GM12878 (cell line): ENCODE results near the gene TOM1L2. TPM values are rescaled to one million over a fixed set of nuclear protein-coding genes. Genes with fewer than 3 reads are reported as not detected.

Experiments
- CREB1 ChIP-seq: IDR thresholded peaks from 2 replicates; pipeline ENCODE4 v1.6.1; 2012; ENCODE audit warnings: low read depth, mild to moderate bottlenecking, inconsistent platforms
- ELK1 ChIP-seq: IDR thresholded peaks from 2 replicates; pipeline ENCODE4 v1.6.1; 2012; ENCODE audit warnings: low read depth, low read length, improper control_type of control experiment
- NKRF ChIP-seq: fragments of 450-650 bp; conservative IDR thresholded peaks from 2 replicates; pipeline ENCODE4 v1.6.1; 2017; ENCODE audit warnings: mild to moderate bottlenecking, moderate library complexity
- NRF1 ChIP-seq: conservative IDR thresholded peaks from 2 replicates; pipeline ENCODE4 v1.6.1; 2011; ENCODE audit warnings: mild to moderate bottlenecking, low read depth, low read length, improper control_type of control experiment
- RBBP5 ChIP-seq: fragments of 200-600 bp; sonication (generic); conservative IDR thresholded peaks from 2 replicates; pipeline ENCODE4 v1.6.1; 2016
- WRNIP1 ChIP-seq: IDR thresholded peaks from 2 replicates; pipeline ENCODE4 v1.6.1; 2011; ENCODE audit warnings: low read depth, low read length, improper control_type of control experiment, borderline replicate concordance
- ZNF622 ChIP-seq: fragments of 450-650 bp; IDR thresholded peaks from 2 replicates; pipeline ENCODE4 v1.6.1; 2017; ENCODE audit warnings: mild to moderate bottlenecking, inconsistent platforms
- ZSCAN29 ChIP-seq: fragments of 450-650 bp; IDR thresholded peaks from 2 replicates; pipeline ENCODE4 v1.6.1; 2017; ENCODE audit warnings: mild to moderate bottlenecking, moderate library complexity
- polyA plus RNA-seq, 11 experiments: library from polyadenylated mRNA; depleted of rRNA in 4 of 11; unstranded in 6 of 11; stranded (reverse) in 5 of 11; fragments of >200 nt; fragmentation: Nextera tagmentation in 4 of 11; fragmentation: Illumina TruSeq in 1 of 11; extraction: Ambion mirVana in 4 of 11; extraction: Trizol in 1 of 11; gene quantifications; 1 replicate in 1 of 11; 2 replicates in 10 of 11; pipeline versions ENCODE4 v1.2.1 to v1.2.3, GENCODE V29; 2011 to 2016; ENCODE audit warnings: inconsistent platforms in 2 of 11, missing spikeins in 2 of 11, low read depth in 1 of 11
- total RNA-seq, 4 experiments: library from RNA; depleted of rRNA in 3 of 4; stranded (reverse); fragments of >200 nt in 3 of 4; fragmentation: Illumina TruSeq in 1 of 4; extraction: Trizol in 1 of 4; gene quantifications; 2 replicates each; pipeline versions ENCODE4 v1.2.1 to v1.2.3, GENCODE V29; 2013 to 2021
- TF ChIP-seq, protein P1 (sequence below): fragments of 450-650 bp; IDR thresholded peaks from 2 replicates; pipeline ENCODE4 v1.6.1; 2016; ENCODE audit warnings: mild to moderate bottlenecking, moderate library complexity, borderline replicate concordance
- TF ChIP-seq, protein P2 (sequence below): IDR thresholded peaks from 2 replicates; pipeline ENCODE4 v1.6.1; 2011; ENCODE audit warnings: borderline replicate concordance, low read depth, mild to moderate bottlenecking, moderate library complexity, mixed read lengths, low read length; ENCODE audit not compliant: insufficient read depth; ENCODE audit errors: extremely low read length
- TF ChIP-seq, protein P3 (sequence below): fragments of 450-650 bp; formaldehyde crosslinking; IDR thresholded peaks from 2 replicates; pipeline ENCODE4 v1.5.0; 2022; ENCODE audit warnings: mild to moderate bottlenecking, missing genetic modification characterization

TOM1L2 gene
- total and polyA plus RNA-seq, 10 of the 15 experiments (the other 5 are each of a cell fraction or from before 2014, with no cell fraction given), result 0.19 to 19.2 (median 8.1) TPM

- TF ChIP-seq, protein P1, sequence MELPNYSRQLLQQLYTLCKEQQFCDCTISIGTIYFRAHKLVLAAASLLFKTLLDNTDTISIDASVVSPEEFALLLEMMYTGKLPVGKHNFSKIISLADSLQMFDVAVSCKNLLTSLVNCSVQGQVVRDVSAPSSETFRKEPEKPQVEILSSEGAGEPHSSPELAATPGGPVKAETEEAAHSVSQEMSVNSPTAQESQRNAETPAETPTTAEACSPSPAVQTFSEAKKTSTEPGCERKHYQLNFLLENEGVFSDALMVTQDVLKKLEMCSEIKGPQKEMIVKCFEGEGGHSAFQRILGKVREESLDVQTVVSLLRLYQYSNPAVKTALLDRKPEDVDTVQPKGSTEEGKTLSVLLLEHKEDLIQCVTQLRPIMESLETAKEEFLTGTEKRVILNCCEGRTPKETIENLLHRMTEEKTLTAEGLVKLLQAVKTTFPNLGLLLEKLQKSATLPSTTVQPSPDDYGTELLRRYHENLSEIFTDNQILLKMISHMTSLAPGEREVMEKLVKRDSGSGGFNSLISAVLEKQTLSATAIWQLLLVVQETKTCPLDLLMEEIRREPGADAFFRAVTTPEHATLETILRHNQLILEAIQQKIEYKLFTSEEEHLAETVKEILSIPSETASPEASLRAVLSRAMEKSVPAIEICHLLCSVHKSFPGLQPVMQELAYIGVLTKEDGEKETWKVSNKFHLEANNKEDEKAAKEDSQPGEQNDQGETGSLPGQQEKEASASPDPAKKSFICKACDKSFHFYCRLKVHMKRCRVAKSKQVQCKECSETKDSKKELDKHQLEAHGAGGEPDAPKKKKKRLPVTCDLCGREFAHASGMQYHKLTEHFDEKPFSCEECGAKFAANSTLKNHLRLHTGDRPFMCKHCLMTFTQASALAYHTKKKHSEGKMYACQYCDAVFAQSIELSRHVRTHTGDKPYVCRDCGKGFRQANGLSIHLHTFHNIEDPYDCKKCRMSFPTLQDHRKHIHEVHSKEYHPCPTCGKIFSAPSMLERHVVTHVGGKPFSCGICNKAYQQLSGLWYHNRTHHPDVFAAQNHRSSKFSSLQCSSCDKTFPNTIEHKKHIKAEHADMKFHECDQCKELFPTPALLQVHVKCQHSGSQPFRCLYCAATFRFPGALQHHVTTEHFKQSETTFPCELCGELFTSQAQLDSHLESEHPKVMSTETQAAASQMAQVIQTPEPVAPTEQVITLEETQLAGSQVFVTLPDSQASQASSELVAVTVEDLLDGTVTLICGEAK, result no peak
- TF ChIP-seq WRNIP1 (no peak), RBBP5 (no peak), ELK1 (no peak), NKRF (no peak), CREB1 (no peak), ZNF622 (no peak), ZSCAN29 (no peak), NRF1 (no peak)
- TF ChIP-seq, protein P2, sequence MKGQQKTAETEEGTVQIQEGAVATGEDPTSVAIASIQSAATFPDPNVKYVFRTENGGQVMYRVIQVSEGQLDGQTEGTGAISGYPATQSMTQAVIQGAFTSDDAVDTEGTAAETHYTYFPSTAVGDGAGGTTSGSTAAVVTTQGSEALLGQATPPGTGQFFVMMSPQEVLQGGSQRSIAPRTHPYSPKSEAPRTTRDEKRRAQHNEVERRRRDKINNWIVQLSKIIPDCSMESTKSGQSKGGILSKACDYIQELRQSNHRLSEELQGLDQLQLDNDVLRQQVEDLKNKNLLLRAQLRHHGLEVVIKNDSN, result no peak
- TF ChIP-seq, protein P3, sequence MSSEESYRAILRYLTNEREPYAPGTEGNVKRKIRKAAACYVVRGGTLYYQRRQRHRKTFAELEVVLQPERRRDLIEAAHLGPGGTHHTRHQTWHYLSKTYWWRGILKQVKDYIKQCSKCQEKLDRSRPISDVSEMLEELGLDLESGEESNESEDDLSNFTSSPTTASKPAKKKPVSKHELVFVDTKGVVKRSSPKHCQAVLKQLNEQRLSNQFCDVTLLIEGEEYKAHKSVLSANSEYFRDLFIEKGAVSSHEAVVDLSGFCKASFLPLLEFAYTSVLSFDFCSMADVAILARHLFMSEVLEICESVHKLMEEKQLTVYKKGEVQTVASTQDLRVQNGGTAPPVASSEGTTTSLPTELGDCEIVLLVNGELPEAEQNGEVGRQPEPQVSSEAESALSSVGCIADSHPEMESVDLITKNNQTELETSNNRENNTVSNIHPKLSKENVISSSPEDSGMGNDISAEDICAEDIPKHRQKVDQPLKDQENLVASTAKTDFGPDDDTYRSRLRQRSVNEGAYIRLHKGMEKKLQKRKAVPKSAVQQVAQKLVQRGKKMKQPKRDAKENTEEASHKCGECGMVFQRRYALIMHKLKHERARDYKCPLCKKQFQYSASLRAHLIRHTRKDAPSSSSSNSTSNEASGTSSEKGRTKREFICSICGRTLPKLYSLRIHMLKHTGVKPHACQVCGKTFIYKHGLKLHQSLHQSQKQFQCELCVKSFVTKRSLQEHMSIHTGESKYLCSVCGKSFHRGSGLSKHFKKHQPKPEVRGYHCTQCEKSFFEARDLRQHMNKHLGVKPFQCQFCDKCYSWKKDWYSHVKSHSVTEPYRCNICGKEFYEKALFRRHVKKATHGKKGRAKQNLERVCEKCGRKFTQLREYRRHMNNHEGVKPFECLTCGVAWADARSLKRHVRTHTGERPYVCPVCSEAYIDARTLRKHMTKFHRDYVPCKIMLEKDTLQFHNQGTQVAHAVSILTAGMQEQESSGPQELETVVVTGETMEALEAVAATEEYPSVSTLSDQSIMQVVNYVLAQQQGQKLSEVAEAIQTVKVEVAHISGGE (CRISPR knock-in tag), result no peak
Measured at GRCh38 chr17:17993366-17993765, 21.2 kb upstream of the TOM1L2 start (continued).
